Mammary epithelial cell (primary cell): ENCODE results near the gene KCNH1.

Experiments used
- CTCF ChIP-seq, 2 donors: IDR thresholded peaks in 1 of 2; conservative IDR thresholded peaks in 1 of 2; 2 replicates each; pipeline ENCODE4 v1.5.1; 2011 to 2012; ENCODE audit warnings: inconsistent platforms in 2 of 2, low read length in 2 of 2, mild to moderate bottlenecking in 2 of 2, control low read depth in 1 of 2, low read depth in 1 of 2; ENCODE audit not compliant: insufficient read depth in 1 of 2; ENCODE audit errors: extremely low read depth in 1 of 2
- EZH2 ChIP-seq: IDR thresholded peaks from 2 replicates; pipeline ENCODE4 v1.6.1; 2012; ENCODE audit warnings: low read length, inconsistent platforms, borderline replicate concordance

DNA sequence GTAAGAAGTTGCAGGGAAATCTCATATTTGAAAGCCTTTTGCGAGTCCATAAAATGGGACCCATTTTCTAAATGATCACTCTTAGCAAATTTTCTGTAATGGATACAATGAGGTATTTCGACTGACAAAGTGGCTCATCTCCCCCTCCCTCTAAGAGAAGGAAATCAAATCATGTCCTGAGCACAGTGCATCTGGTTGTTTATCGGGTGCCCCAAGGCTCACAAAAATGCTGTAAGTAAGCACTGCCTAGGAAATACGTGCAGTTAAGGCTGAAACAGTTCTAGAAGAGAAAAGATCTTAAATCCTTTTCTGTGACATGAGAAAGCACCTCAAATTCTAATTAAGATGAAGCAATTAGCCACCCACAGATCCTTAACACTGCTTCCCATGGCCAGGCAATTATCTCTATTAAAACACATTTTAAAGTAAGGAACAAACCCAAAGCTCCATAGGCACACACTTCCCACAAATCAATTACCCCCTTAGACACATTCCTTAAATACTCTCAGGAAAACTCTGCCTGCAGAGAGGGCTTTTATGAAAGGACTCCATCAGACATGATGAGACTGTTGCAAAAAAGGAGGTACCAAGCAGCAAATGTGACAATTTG, 216.3 kb downstream of the KCNH1 start:
- TF ChIP-seq CTCF (conservative IDR thresholded peaks at IDR 0.05 in 1 of 2, IDR thresholded peaks at IDR 0.05 in 1 of 2; ENCODE audit: extremely low read depth in 1 of 2, insufficient read depth in 1 of 2, low read depth in 1 of 2, low read length in 2 of 2) (no peak), EZH2 (no peak)
